ENCODE measurements around the gene MAP3K10. TPM values are rescaled to one million over a fixed set of nuclear protein-coding genes. Genes with fewer than 3 reads are reported as not detected.

The MAP3K10 gene
- total and polyA plus RNA-seq, 9 of the 15 experiments (the other 6 are each of a cell fraction or from before 2014, with no cell fraction given), result 0.01 to 8.0 (median 2.7) TPM; not detected in 1

DNA sequence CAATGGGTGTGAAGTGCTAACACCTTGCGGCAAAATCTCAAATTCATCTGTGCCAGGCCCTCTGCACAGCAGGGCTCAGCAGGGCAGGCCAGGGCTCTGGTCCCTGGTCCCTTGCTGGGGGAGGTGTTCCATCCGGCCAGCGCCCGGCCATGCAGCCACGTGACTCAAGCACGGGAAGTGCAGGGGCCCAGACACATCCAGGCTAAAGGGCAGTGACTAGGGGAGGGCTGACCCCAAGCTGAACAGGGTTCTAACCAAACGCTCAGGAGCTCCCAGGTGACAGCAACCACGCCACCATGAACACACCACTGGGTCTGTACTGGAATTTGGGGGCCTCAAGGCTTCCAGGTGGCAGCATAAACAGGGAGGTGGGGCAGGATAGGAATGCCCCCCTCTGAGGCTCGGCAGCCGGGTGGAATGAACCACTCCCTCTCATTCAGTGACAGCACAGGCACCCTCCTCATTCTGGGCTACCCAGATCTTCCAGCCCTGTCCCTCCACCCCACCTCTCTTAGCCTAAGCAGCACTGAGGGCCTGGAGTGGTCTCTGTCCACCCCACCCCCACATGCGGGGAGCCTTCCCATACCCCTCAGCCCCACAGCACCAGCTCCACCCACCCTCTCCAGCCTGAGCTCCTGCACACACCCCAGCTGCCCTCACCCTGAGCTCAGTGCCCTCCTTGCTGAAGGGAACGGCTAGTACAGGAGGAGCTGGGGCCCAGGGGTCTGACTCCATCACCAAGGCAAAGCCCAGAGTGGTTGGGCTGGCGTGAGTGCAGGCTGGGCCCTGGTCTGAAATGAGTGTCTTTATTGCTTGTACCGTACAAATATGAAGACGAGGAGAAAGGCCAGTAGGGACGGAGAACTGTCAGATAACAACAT is 40.6 kb downstream of the MAP3K10 start (continued):
- TF ChIP-seq ZBTB40 (IDR thresholded peaks at IDR 0.05) (peak; percentile 81), ZBTB40 (CRISPR knock-in tag; IDR thresholded peaks at IDR 0.05) (no peak), RBM15 (IDR thresholded peaks at IDR 0.05; ENCODE audit: insufficient read depth, low read length) (no peak), ZBTB12 (CRISPR knock-in tag; IDR thresholded peaks at IDR 0.05) (no peak), MEF2D (tag; conservative IDR thresholded peaks at IDR 0.05; ENCODE audit: low read depth) (no peak), SPI1 (IDR thresholded peaks at IDR 0.05; ENCODE audit: borderline replicate concordance, low read depth, low read length) (peak; percentile 57; the same call in 1 of the 2 replicates), ZSCAN32 (CRISPR knock-in tag; IDR thresholded peaks at IDR 0.05) (no peak), KAT7 (CRISPR knock-in tag; IDR thresholded peaks at IDR 0.05; ENCODE audit: borderline replicate concordance) (no peak), ZNF174 (CRISPR knock-in tag; IDR thresholded peaks at IDR 0.05) (no peak)
- TF ChIP-seq, protein P1, sequence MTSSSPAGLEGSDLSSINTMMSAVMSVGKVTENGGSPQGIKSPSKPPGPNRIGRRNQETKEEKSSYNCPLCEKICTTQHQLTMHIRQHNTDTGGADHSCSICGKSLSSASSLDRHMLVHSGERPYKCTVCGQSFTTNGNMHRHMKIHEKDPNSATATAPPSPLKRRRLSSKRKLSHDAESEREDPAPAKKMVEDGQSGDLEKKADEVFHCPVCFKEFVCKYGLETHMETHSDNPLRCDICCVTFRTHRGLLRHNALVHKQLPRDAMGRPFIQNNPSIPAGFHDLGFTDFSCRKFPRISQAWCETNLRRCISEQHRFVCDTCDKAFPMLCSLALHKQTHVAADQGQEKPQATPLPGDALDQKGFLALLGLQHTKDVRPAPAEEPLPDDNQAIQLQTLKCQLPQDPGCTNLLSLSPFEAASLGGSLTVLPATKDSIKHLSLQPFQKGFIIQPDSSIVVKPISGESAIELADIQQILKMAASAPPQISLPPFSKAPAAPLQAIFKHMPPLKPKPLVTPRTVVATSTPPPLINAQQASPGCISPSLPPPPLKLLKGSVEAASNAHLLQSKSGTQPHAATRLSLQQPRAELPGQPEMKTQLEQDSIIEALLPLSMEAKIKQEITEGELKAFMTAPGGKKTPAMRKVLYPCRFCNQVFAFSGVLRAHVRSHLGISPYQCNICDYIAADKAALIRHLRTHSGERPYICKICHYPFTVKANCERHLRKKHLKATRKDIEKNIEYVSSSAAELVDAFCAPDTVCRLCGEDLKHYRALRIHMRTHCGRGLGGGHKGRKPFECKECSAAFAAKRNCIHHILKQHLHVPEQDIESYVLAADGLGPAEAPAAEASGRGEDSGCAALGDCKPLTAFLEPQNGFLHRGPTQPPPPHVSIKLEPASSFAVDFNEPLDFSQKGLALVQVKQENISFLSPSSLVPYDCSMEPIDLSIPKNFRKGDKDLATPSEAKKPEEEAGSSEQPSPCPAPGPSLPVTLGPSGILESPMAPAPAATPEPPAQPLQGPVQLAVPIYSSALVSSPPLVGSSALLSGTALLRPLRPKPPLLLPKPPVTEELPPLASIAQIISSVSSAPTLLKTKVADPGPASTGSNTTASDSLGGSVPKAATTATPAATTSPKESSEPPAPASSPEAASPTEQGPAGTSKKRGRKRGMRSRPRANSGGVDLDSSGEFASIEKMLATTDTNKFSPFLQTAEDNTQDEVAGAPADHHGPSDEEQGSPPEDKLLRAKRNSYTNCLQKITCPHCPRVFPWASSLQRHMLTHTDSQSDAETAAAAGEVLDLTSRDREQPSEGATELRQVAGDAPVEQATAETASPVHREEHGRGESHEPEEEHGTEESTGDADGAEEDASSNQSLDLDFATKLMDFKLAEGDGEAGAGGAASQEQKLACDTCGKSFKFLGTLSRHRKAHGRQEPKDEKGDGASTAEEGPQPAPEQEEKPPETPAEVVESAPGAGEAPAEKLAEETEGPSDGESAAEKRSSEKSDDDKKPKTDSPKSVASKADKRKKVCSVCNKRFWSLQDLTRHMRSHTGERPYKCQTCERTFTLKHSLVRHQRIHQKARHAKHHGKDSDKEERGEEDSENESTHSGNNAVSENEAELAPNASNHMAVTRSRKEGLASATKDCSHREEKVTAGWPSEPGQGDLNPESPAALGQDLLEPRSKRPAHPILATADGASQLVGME (CRISPR knock-in tag; IDR thresholded peaks at IDR 0.05), result 0 out of 2 replicates have a peak, but pooled peaks have one; percentile 63

Measured in K562 (cell line).